CD4-positive, CD25-positive, alpha-beta regulatory T cell (primary cell): ENCODE data around the gene KIAA0408. TPM values are rescaled to one million over a fixed set of nuclear protein-coding genes. Genes with fewer than 3 reads are reported as not detected.

Source experiments
- ATAC-seq, 2 donors: fragments of 150-1000 bp; cut with Tn5 transposase; one replicate each; pipeline ENCODE4 v1.10.0; 2021; ENCODE audit warnings: low read depth in 2 of 2, moderate number of reproducible peaks in 2 of 2, moderate library complexity in 1 of 2
- DNase-seq, 3 donors: peaks; one replicate each; pipeline versions ENCODE4 v3.0.0 to v3.0.0-alpha.2; 2012 to 2022; ENCODE audit warnings: mixed read lengths in 1 of 3
- H3K27ac ChIP-seq: one replicate; pipeline ENCODE4 v1.7.0; 2013; ENCODE audit warnings: mild to moderate bottlenecking, low read length; ENCODE audit not compliant: insufficient read depth, poor library complexity, severe bottlenecking
- H3K27me3 ChIP-seq: one replicate; pipeline ENCODE4 v1.7.0; 2013; ENCODE audit warnings: low read length; ENCODE audit not compliant: control insufficient read depth, insufficient read depth
- H3K36me3 ChIP-seq: one replicate; pipeline ENCODE4 v1.7.0; 2013; ENCODE audit warnings: mild to moderate bottlenecking, low read length, moderate library complexity; ENCODE audit not compliant: control insufficient read depth, insufficient read depth
- H3K4me1 ChIP-seq: 2 replicates; pipeline ENCODE4 v1.7.0; 2013; ENCODE audit warnings: mild to moderate bottlenecking, low read length; ENCODE audit not compliant: insufficient read depth, control insufficient read depth, poor library complexity, severe bottlenecking
- H3K4me3 ChIP-seq: one replicate; pipeline ENCODE4 v1.7.0; 2013; ENCODE audit warnings: low read depth, mild to moderate bottlenecking, low read length, moderate library complexity
- H3K9me3 ChIP-seq, 2 experiments: 1 replicate in 1 of 2; 2 replicates in 1 of 2; pipeline ENCODE4 v1.7.0; 2013; ENCODE audit warnings: low read length in 2 of 2, mild to moderate bottlenecking in 1 of 2, moderate library complexity in 1 of 2; ENCODE audit not compliant: control insufficient read depth in 2 of 2
- H3K27ac Mint-ChIP-seq, 3 donors: one replicate each; pipeline ENCODE4 v1.8.0; 2020 to 2022; ENCODE audit warnings: mild to moderate bottlenecking in 3 of 3, mixed read lengths in 3 of 3, moderate library complexity in 2 of 3
- H3K27me3 Mint-ChIP-seq: one replicate; pipeline ENCODE4 v1.8.0; 2022; ENCODE audit warnings: mild to moderate bottlenecking, mixed read lengths
- H3K36me3 Mint-ChIP-seq: one replicate; pipeline ENCODE4 v1.8.0; 2020; ENCODE audit warnings: mixed read lengths
- H3K4me1 Mint-ChIP-seq, 4 donors: one replicate each; pipeline ENCODE4 v1.8.0; 2020 to 2022; ENCODE audit warnings: mixed read lengths in 4 of 4, mild to moderate bottlenecking in 1 of 4
- H3K4me3 Mint-ChIP-seq, 4 donors: one replicate each; pipeline ENCODE4 v1.8.0; 2020 to 2022; ENCODE audit warnings: mild to moderate bottlenecking in 4 of 4, mixed read lengths in 4 of 4, moderate library complexity in 3 of 4
- H3K9me3 Mint-ChIP-seq, 7 donors: one replicate each; pipeline ENCODE4 v1.8.0; 2020 to 2022; ENCODE audit warnings: mixed read lengths in 7 of 7, mild to moderate bottlenecking in 3 of 7, moderate library complexity in 2 of 7
- polyA plus RNA-seq, 4 donors: library from polyadenylated mRNA; unstranded; fragments of 300-500 nt; fragmentation: Illumina TruSeq; gene quantifications; one replicate each; pipeline ENCODE4 v1.2.3, GENCODE V29; 2021
- total RNA-seq: library from RNA; stranded (reverse); gene quantifications from one replicate; pipeline ENCODE4 v1.2.3, GENCODE V29; 2022

Gene KIAA0408
- total RNA-seq (5.8 TPM), polyA plus RNA-seq (under 1 TPM in 3 of 4 donors, not detected in 1; 0.24 to 0.68 (median 0.66) TPM)

- H3K4me3 Mint-ChIP-seq = no peak within 1 kb of the TSS
- DNase-seq (no peak), ATAC-seq (no peak)
- H3K4me1 Mint-ChIP-seq = peaks cover 0 to 5% (median 0%) of the 10 kb centered on the region in 4 donors
- H3K27ac Mint-ChIP-seq = peak within 1 kb of the TSS in 1 of 3 donors; percentile 28
- Histone ChIP-seq H3K36me3 (no peaks in the 10 kb centered on the region), H3K4me3 (no peak within 1 kb of the TSS), H3K9me3 (no peaks in the 10 kb centered on the region), H3K27ac (no peak within 1 kb of the TSS), H3K27me3 (no peaks in the 10 kb centered on the region), H3K4me1 (no peaks in the 10 kb centered on the region)
- H3K27me3 Mint-ChIP-seq = peaks cover 4% of the 10 kb centered on the region
- H3K9me3 Mint-ChIP-seq = no peaks in the 10 kb centered on the region
- H3K36me3 Mint-ChIP-seq = no peaks in the 10 kb centered on the region
Observed at GRCh38 chr6:127459231-127459641, at the start of gene KIAA0408. KIAA0408 (minus strand) TSS chr6:127459389; CDS start chr6:127453981, 5,408 bp downstream.

- Mint-ChIP-seq H3K9me3 (peaks cover 0 to 2% (median 0%) of the 10 kb centered on the region in 7 donors), H3K36me3 (peaks cover 3% of the 10 kb centered on the region), H3K4me3 (no peak overlapping the region), H3K4me1 (peaks cover 1 to 6% (median 2%) of the 10 kb centered on the region in 4 donors), H3K27ac (no peak overlapping the region), H3K27me3 (no peaks in the 10 kb centered on the region)
- DNase-seq = no peak
- ATAC-seq = no peak
- no peaks in the 10 kb centered on the region for H3K9me3 ChIP-seq
- H3K4me3 ChIP-seq = no peak overlapping the region
- H3K36me3 ChIP-seq = no peaks in the 10 kb centered on the region
- H3K27ac ChIP-seq = no peak overlapping the region
- H3K4me1 ChIP-seq = no peaks in the 10 kb centered on the region
- no peaks in the 10 kb centered on the region for H3K27me3 ChIP-seq
Observed at GRCh38 chr6:127506894-127507293, 47.7 kb upstream of the KIAA0408 start.

- peaks cover 0 to 2% (median 0%) of the 10 kb centered on the region in 7 donors for H3K9me3 Mint-ChIP-seq
- H3K27ac Mint-ChIP-seq = no peak overlapping the region
- no peak overlapping the region for H3K27ac ChIP-seq
- H3K4me3 ChIP-seq = no peak overlapping the region
- no peaks in the 10 kb centered on the region for H3K4me1 ChIP-seq
- no peak for DNase-seq
- H3K27me3 Mint-ChIP-seq = no peaks in the 10 kb centered on the region
- H3K4me1 Mint-ChIP-seq = no peaks in the 10 kb centered on the region
- no peak overlapping the region for H3K4me3 Mint-ChIP-seq
- ATAC-seq = no peak
- no peaks in the 10 kb centered on the region for H3K36me3 Mint-ChIP-seq
- H3K36me3 ChIP-seq = no peaks in the 10 kb centered on the region
- H3K9me3 ChIP-seq = no peaks in the 10 kb centered on the region
- H3K27me3 ChIP-seq = no peaks in the 10 kb centered on the region
Observed at GRCh38 chr6:127503022-127503421, 43.8 kb upstream of the KIAA0408 start.

GRCh38 chr6:127497410-127497809, 38.2 kb upstream of the KIAA0408 start:
- no peak overlapping the region for H3K27ac Mint-ChIP-seq
- H3K36me3 Mint-ChIP-seq = peaks cover 12% of the 10 kb centered on the region
- DNase-seq (no peak), ATAC-seq (no peak)
- H3K4me3 Mint-ChIP-seq = no peak overlapping the region
- H3K27me3 Mint-ChIP-seq = no peaks in the 10 kb centered on the region
- peaks cover 0 to 9% (median 5%) of the 10 kb centered on the region in 4 donors for H3K4me1 Mint-ChIP-seq
- H3K9me3 ChIP-seq = no peaks in the 10 kb centered on the region
- no peak overlapping the region for H3K27ac ChIP-seq
- H3K9me3 Mint-ChIP-seq = no peaks in the 10 kb centered on the region
- no peak overlapping the region for H3K4me3 ChIP-seq
- no peaks in the 10 kb centered on the region for H3K27me3 ChIP-seq
- no peaks in the 10 kb centered on the region for H3K4me1 ChIP-seq
- no peaks in the 10 kb centered on the region for H3K36me3 ChIP-seq

- ATAC-seq (no peak), DNase-seq (no peak)
- H3K9me3 ChIP-seq = no peaks in the 10 kb centered on the region
- H3K4me1 ChIP-seq = no peaks in the 10 kb centered on the region
- H3K27ac ChIP-seq = no peak overlapping the region
- H3K27ac Mint-ChIP-seq = no peak overlapping the region
- H3K36me3 ChIP-seq = no peaks in the 10 kb centered on the region
- H3K4me1 Mint-ChIP-seq = peaks cover 0 to 9% (median 5%) of the 10 kb centered on the region in 4 donors
- H3K4me3 Mint-ChIP-seq = no peak overlapping the region
- H3K27me3 ChIP-seq = no peaks in the 10 kb centered on the region
- no peaks in the 10 kb centered on the region for H3K9me3 Mint-ChIP-seq
- no peaks in the 10 kb centered on the region for H3K27me3 Mint-ChIP-seq
- H3K4me3 ChIP-seq = no peak overlapping the region
- H3K36me3 Mint-ChIP-seq = peaks cover 16% of the 10 kb centered on the region
Observed at GRCh38 chr6:127496471-127496870, 37.3 kb upstream of the KIAA0408 start.

GRCh38 chr6:127494240-127494767, 35.1 kb upstream of the KIAA0408 start:
- Mint-ChIP-seq H3K4me1 (peaks cover 5 to 21% (median 13%) of the 10 kb centered on the region in 4 donors), H3K4me3 (no peak overlapping the region), H3K9me3 (peaks cover 0 to 4% (median 0%) of the 10 kb centered on the region in 7 donors), H3K27ac (no peak overlapping the region), H3K36me3 (peaks cover 22% of the 10 kb centered on the region), H3K27me3 (no peaks in the 10 kb centered on the region)
- H3K9me3 ChIP-seq = no peaks in the 10 kb centered on the region
- no peak overlapping the region for H3K4me3 ChIP-seq
- no peaks in the 10 kb centered on the region for H3K27me3 ChIP-seq
- H3K36me3 ChIP-seq = no peaks in the 10 kb centered on the region
- H3K27ac ChIP-seq = no peak overlapping the region
- ATAC-seq = no peak
- H3K4me1 ChIP-seq = no peaks in the 10 kb centered on the region
- DNase-seq = peak in 1 of 3 donors; percentile 35

GRCh38 chr6:127489248-127489647, 30.1 kb upstream of the KIAA0408 start:
- no peaks in the 10 kb centered on the region for H3K27me3 ChIP-seq
- DNase-seq (no peak), ATAC-seq (no peak)
- peaks cover 8% of the 10 kb centered on the region for H3K4me1 ChIP-seq
- peaks cover 10% of the 10 kb centered on the region for H3K36me3 Mint-ChIP-seq
- H3K4me3 Mint-ChIP-seq = no peak overlapping the region
- peaks cover 21 to 49% (median 28%) of the 10 kb centered on the region in 4 donors for H3K4me1 Mint-ChIP-seq
- H3K27me3 Mint-ChIP-seq = no peaks in the 10 kb centered on the region
- no peak overlapping the region for H3K4me3 ChIP-seq
- no peaks in the 10 kb centered on the region for H3K9me3 ChIP-seq
- H3K27ac Mint-ChIP-seq = no peak overlapping the region
- H3K27ac ChIP-seq = no peak overlapping the region
- no peaks in the 10 kb centered on the region for H3K36me3 ChIP-seq
- H3K9me3 Mint-ChIP-seq = peaks cover 0 to 4% (median 0%) of the 10 kb centered on the region in 7 donors

- no peak overlapping the region for H3K4me3 Mint-ChIP-seq
- no peak overlapping the region for H3K4me3 ChIP-seq
- no peaks in the 10 kb centered on the region for H3K36me3 ChIP-seq
- no peaks in the 10 kb centered on the region for H3K27me3 Mint-ChIP-seq
- DNase-seq (no peak), ATAC-seq (no peak)
- H3K27ac Mint-ChIP-seq = no peak overlapping the region
- H3K27me3 ChIP-seq = no peaks in the 10 kb centered on the region
- H3K4me1 Mint-ChIP-seq = peaks cover 28 to 54% (median 36%) of the 10 kb centered on the region in 4 donors
- peaks cover 0 to 4% (median 0%) of the 10 kb centered on the region in 7 donors for H3K9me3 Mint-ChIP-seq
- peaks cover 17% of the 10 kb centered on the region for H3K4me1 ChIP-seq
- no peaks in the 10 kb centered on the region for H3K9me3 ChIP-seq
- peaks cover 9% of the 10 kb centered on the region for H3K36me3 Mint-ChIP-seq
- no peak overlapping the region for H3K27ac ChIP-seq
Observed at GRCh38 chr6:127486934-127487333, 27.7 kb upstream of the KIAA0408 start.
